Transverse colon (tissue), 3 donors: ENCODE data around the gene TLR6.

Experiments
- EP300 ChIP-seq: sonication (generic); formaldehyde crosslinking; IDR thresholded peaks from one replicate; pipeline ENCODE4 v1.6.1; 2017; ENCODE audit warnings: antibody characterized with exemption, low read depth
- POLR2A ChIP-seq: fragments of 450-650 bp; IDR thresholded peaks from one replicate; pipeline ENCODE4 v1.6.1; 2016; ENCODE audit warnings: antibody characterized with exemption, mild to moderate bottlenecking, moderate library complexity
- TF ChIP-seq, protein P1 (sequence below), 5 experiments: fragments of 200-600 bp in 3 of 5; fragments of 450-650 bp in 2 of 5; sonication (generic) in 3 of 5; IDR thresholded peaks; 1 replicate in 2 of 5; 2 replicates in 3 of 5; pipeline ENCODE4 v1.5.1; 2016 to 2017; ENCODE audit warnings: antibody characterized with exemption in 5 of 5, inconsistent platforms in 3 of 5, mild to moderate bottlenecking in 2 of 5, moderate library complexity in 1 of 5

DNA sequence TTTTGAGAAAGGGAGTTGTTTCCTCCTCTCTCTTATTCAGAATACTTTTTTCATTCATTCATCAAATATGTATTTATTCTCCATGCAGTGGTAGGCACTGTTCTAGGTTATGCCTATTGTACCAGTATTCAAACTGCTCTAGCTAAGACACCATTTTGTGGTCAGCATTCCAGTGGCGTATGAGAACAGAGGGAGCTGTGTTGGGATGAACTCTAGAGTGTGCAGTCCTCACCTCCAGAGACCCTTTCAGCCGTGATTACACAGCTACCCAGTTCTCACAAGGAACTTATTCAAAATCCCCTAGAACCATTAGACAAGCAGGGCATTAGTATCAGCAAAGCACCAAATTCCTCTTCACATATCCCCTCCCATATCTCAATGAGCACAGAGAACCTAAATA is 56.3 kb downstream of the TLR6 start:
- no peak for TF ChIP-seq POLR2A
- TF ChIP-seq, protein P1, sequence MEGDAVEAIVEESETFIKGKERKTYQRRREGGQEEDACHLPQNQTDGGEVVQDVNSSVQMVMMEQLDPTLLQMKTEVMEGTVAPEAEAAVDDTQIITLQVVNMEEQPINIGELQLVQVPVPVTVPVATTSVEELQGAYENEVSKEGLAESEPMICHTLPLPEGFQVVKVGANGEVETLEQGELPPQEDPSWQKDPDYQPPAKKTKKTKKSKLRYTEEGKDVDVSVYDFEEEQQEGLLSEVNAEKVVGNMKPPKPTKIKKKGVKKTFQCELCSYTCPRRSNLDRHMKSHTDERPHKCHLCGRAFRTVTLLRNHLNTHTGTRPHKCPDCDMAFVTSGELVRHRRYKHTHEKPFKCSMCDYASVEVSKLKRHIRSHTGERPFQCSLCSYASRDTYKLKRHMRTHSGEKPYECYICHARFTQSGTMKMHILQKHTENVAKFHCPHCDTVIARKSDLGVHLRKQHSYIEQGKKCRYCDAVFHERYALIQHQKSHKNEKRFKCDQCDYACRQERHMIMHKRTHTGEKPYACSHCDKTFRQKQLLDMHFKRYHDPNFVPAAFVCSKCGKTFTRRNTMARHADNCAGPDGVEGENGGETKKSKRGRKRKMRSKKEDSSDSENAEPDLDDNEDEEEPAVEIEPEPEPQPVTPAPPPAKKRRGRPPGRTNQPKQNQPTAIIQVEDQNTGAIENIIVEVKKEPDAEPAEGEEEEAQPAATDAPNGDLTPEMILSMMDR (IDR thresholded peaks at IDR 0.05) = no peak
- no peak for TF ChIP-seq EP300
